Tibial nerve (tissue), 4 donors: ENCODE measurements around the gene ZNF574. TPM values are rescaled to one million over a fixed set of nuclear protein-coding genes. Genes with fewer than 3 reads are reported as not detected.
A peak's percentile ranks its signal among the peaks of the same experiment; 100 is the strongest.

Experiments
- DNase-seq, 2 donors: peaks; one replicate each; pipeline ENCODE4 v3.0.0-alpha.2; 2019; ENCODE audit warnings: low spot score in 2 of 2
- H3K27ac ChIP-seq, 4 donors: fragments of 200-600 bp; sonication (generic) in 3 of 4; one replicate each; pipeline ENCODE4 v1.5.1; 2017 to 2019; ENCODE audit warnings: mild to moderate bottlenecking in 1 of 4
- H3K27me3 ChIP-seq, 2 donors: fragments of 200-600 bp; sonication (generic) in 1 of 2; one replicate each; pipeline versions ENCODE4 v1.5.1 to v1.6.0; 2017 to 2019
- H3K36me3 ChIP-seq, 3 donors: fragments of 200-600 bp; sonication (generic); one replicate each; pipeline ENCODE4 v1.5.1; 2018 to 2019
- H3K4me1 ChIP-seq, 4 donors: fragments of 200-600 bp; sonication (generic) in 3 of 4; one replicate each; pipeline ENCODE4 v1.5.1; 2017 to 2019
- H3K4me3 ChIP-seq, 4 donors: fragments of 200-600 bp; sonication (generic) in 3 of 4; one replicate each; pipeline ENCODE4 v1.5.1; 2017 to 2019; ENCODE audit warnings: mild to moderate bottlenecking in 1 of 4, moderate library complexity in 1 of 4
- H3K9me3 ChIP-seq, 4 donors: fragments of 200-600 bp; sonication (generic) in 3 of 4; one replicate each; pipeline ENCODE4 v1.5.1; 2017 to 2019
- CTCF ChIP-seq, 5 experiments: fragments of 200-600 bp in 3 of 5; fragments of 450-650 bp in 2 of 5; sonication (generic) in 3 of 5; IDR thresholded peaks; one replicate each; pipeline ENCODE4 v1.5.1; 2016 to 2019; ENCODE audit warnings: antibody characterized with exemption in 5 of 5, mild to moderate bottlenecking in 3 of 5, moderate library complexity in 2 of 5
- EP300 ChIP-seq, 2 donors: sonication (generic); formaldehyde crosslinking; IDR thresholded peaks; one replicate each; pipeline ENCODE4 v1.6.1; 2017; ENCODE audit warnings: antibody characterized with exemption in 2 of 2, mild to moderate bottlenecking in 1 of 2
- POLR2A ChIP-seq, 2 donors: fragments of 450-650 bp; IDR thresholded peaks; one replicate each; pipeline ENCODE4 v1.6.1; 2017; ENCODE audit warnings: antibody characterized with exemption in 2 of 2, mild to moderate bottlenecking in 2 of 2, moderate library complexity in 2 of 2
- WGBS, 2 donors: methylation state at CpG; one replicate each; pipeline ENCODE4 v1.1.5; 2018; 5-methylcytosine and 5-hydroxymethylcytosine counted together
- total RNA-seq, 4 donors: library from RNA; depleted of rRNA; stranded (reverse); fragments of >200 nt; gene quantifications; one replicate each; pipeline ENCODE4 v1.1.0, GENCODE V29; 2016

The ZNF574 gene
- total RNA-seq, 4 donors from 2014 or later = 14.3 to 22.2 (median 17.5) TPM

GRCh38 chr19:42088471-42089190, 12.7 kb downstream of the ZNF574 start:
- Histone ChIP-seq H3K27me3 (no peaks in the 10 kb centered on the region), H3K4me3 (no peak overlapping the region), H3K36me3 (peaks cover 0 to 10% (median 0%) of the 10 kb centered on the region in 3 donors), H3K9me3 (no peaks in the 10 kb centered on the region), H3K27ac (peak overlapping the region in 2 of 4 donors; percentile 2 to 52), H3K4me1 (peaks cover 0 to 22% (median 2%) of the 10 kb centered on the region in 4 donors)
- WGBS, 2 donors = 59 to 69% methylated on average over 18 of the region's 18 CpGs
- DNase-seq = no peak
- TF ChIP-seq EP300 (IDR thresholded peaks at IDR 0.05) = no peak
- TF ChIP-seq CTCF (IDR thresholded peaks at IDR 0.05) = no peak
- TF ChIP-seq POLR2A (IDR thresholded peaks at IDR 0.05) = no peak

DNA sequence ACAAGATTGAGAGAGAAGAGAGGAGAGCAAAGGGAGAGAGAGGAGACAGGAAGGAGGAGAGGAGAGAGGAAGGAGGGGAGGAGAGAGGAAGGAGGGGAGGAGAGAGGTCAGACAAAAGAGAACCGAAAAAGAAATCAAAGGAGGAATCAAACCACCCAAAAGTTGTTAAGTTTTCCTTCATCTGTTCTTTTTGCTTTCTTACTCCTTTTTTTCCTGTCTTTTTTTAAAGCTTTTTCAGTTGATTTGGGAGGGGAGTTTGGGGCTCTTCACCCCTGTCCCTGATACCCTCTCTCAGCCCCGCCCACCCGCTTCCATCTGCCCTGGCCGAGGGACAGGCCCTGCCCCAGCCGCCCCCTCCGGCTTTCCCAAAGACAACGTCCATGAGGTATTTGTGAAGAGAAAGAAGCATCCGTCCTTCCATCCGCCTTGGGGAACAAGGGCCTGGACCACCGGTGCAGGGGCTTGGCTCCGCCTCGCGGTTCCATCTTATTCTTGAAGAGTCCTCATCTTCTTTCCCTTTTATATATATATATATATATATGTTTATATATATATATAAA, 13.3 kb downstream of the ZNF574 start:
- H3K9me3 ChIP-seq = no peaks in the 10 kb centered on the region
- peak overlapping the region in 1 of 4 donors; percentile 2 for H3K27ac ChIP-seq
- no peak for DNase-seq
- no peaks in the 10 kb centered on the region for H3K27me3 ChIP-seq
- H3K4me1 ChIP-seq = peaks cover 0 to 22% (median 2%) of the 10 kb centered on the region in 4 donors
- H3K36me3 ChIP-seq = peaks cover 0 to 4% (median 0%) of the 10 kb centered on the region in 3 donors
- WGBS, 2 donors = 64 to 68% methylated on average over 13 of the region's 13 CpGs
- H3K4me3 ChIP-seq = no peak overlapping the region
- no peak for TF ChIP-seq POLR2A (IDR thresholded peaks at IDR 0.05)
- no peak for TF ChIP-seq EP300 (IDR thresholded peaks at IDR 0.05)
- no peak for TF ChIP-seq CTCF (IDR thresholded peaks at IDR 0.05)

DNA sequence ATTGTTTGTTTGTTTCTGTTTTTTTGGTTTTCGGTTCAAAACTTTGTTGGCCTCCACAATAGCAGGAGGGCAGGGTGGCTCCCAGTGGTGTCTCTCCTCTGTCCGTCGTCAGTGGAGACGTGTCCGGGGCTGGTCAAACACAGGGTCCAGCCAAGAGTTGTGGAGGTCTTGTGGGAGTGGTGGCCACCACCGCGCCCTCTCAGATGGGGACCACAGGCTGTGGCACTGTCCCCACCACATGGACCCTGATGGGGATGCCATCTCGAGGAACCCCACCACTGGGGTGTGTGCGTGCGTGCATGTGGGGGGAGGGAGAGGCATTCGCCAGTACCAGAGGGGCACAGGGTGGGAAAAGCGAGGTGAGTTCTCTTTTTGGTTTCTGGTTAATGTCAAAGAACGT, 13.8 kb downstream of the ZNF574 start:
- H3K4me1 ChIP-seq = peaks cover 0 to 22% (median 2%) of the 10 kb centered on the region in 4 donors
- DNase-seq = no peak
- 90 to 91% methylated on average over 13 of the region's 13 CpGs for WGBS, 2 donors
- no peaks in the 10 kb centered on the region for H3K27me3 ChIP-seq
- H3K4me3 ChIP-seq = no peak overlapping the region
- no peak for TF ChIP-seq CTCF (IDR thresholded peaks at IDR 0.05)
- TF ChIP-seq EP300 (IDR thresholded peaks at IDR 0.05) = no peak
- no peak for TF ChIP-seq POLR2A (IDR thresholded peaks at IDR 0.05)
- H3K27ac ChIP-seq = no peak overlapping the region
- H3K9me3 ChIP-seq = no peaks in the 10 kb centered on the region
- H3K36me3 ChIP-seq = no peaks in the 10 kb centered on the region

GRCh38 chr19:42090672-42091071, 14.7 kb downstream of the ZNF574 start:
- no peak for TF ChIP-seq CTCF (IDR thresholded peaks at IDR 0.05)
- no peak for TF ChIP-seq POLR2A (IDR thresholded peaks at IDR 0.05)
- TF ChIP-seq EP300 (IDR thresholded peaks at IDR 0.05) = no peak
- WGBS, 2 donors = 63 to 64% methylated on average over 9 of the region's 9 CpGs
- Histone ChIP-seq H3K27me3 (peaks cover 0 to 6% of the 10 kb centered on the region in 2 donors), H3K36me3 (no peaks in the 10 kb centered on the region), H3K9me3 (no peaks in the 10 kb centered on the region), H3K27ac (no peak overlapping the region), H3K4me3 (no peak overlapping the region), H3K4me1 (peaks cover 0 to 24% (median 2%) of the 10 kb centered on the region in 4 donors)
- no peak for DNase-seq

DNA sequence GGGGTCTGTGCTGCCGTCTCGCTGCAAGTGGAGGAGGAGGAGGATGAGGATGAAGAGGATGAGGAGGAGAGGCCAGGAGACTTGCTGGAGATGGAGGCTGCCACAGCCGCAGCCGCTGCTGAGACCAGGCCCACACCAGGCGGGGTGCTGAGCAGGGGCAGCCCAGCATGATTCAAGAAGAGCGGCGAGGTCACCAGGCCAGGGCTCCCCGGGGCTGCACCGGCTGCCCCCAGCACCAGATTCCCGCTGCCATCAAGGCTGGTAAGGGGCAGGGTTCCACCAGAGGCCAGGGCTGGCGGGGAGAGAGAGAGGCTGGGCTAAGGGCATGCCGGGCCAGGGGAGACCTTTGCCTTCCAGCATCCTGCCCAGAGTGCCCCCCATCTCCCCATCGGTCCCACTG, 15.3 kb downstream of the ZNF574 start:
- Histone ChIP-seq H3K27me3 (peaks cover 0 to 13% of the 10 kb centered on the region in 2 donors), H3K4me3 (no peak overlapping the region), H3K36me3 (no peaks in the 10 kb centered on the region), H3K27ac (no peak overlapping the region), H3K4me1 (peaks cover 0 to 30% (median 2%) of the 10 kb centered on the region in 4 donors), H3K9me3 (no peaks in the 10 kb centered on the region)
- DNase-seq = no peak
- 80 to 84% methylated on average over 12 of the region's 13 CpGs for WGBS, 2 donors
- no peak for TF ChIP-seq POLR2A (IDR thresholded peaks at IDR 0.05)
- TF ChIP-seq CTCF (IDR thresholded peaks at IDR 0.05) = no peak
- TF ChIP-seq EP300 (IDR thresholded peaks at IDR 0.05) = no peak
